NCI-H2196 treated with DMSO at 0.1 percent for 48 hours (cell line): ENCODE measurements around the gene DMRTB1.

Experiments used
- DNase-seq: peaks from one replicate; lab custom pipeline; 2025; ENCODE audit not compliant: unreplicated experiment; lab: John Stamatoyannopoulos, UW

Gene DMRTB1

GRCh38 chr1:53459321-53460175 lies at the start of gene DMRTB1:
Gene DMRTB1, plus strand, starts transcription at chr1:53459399. Its CDS starts 55 bp downstream, at chr1:53459454.
- no peak for DNase-seq

- no peak for DNase-seq
These were observed 49.5 kb upstream of the DMRTB1 start for GRCh38 chr1:53409695-53410094.

GRCh38 chr1:53410100-53410541 lies 49.1 kb upstream of the DMRTB1 start:
- DNase-seq: no peak

GRCh38 chr1:53410701-53411100 lies 48.5 kb upstream of the DMRTB1 start:
- no peak for DNase-seq

GRCh38 chr1:53411541-53412152 lies 47.6 kb upstream of the DMRTB1 start:
- no peak for DNase-seq

- no peak for DNase-seq
These were observed 46.7 kb upstream of the DMRTB1 start for GRCh38 chr1:53412285-53413174.

GRCh38 chr1:53413175-53414001 lies 45.8 kb upstream of the DMRTB1 start:
- DNase-seq: no peak

- DNase-seq: no peak
These were observed 44.6 kb upstream of the DMRTB1 start for GRCh38 chr1:53414632-53415031.

- DNase-seq: no peak
These were observed 43.8 kb upstream of the DMRTB1 start for GRCh38 chr1:53415432-53415831.

- no peak for DNase-seq
These were observed 42.9 kb upstream of the DMRTB1 start for GRCh38 chr1:53416269-53416813.

GRCh38 chr1:53417074-53417511 lies 42.1 kb upstream of the DMRTB1 start:
- DNase-seq: no peak

- DNase-seq: no peak
These were observed 40.2 kb upstream of the DMRTB1 start for GRCh38 chr1:53419034-53419433.

- DNase-seq: no peak
These were observed 38.9 kb upstream of the DMRTB1 start for GRCh38 chr1:53420341-53420740.

GRCh38 chr1:53421208-53421607 lies 38.0 kb upstream of the DMRTB1 start:
- DNase-seq: no peak

GRCh38 chr1:53430261-53430660 lies 28.9 kb upstream of the DMRTB1 start:
- no peak for DNase-seq

- no peak for DNase-seq
These were observed 28.4 kb upstream of the DMRTB1 start for GRCh38 chr1:53430779-53431178.

- no peak for DNase-seq
These were observed 28.0 kb upstream of the DMRTB1 start for GRCh38 chr1:53431244-53431643.

- no peak for DNase-seq
These were observed 27.2 kb upstream of the DMRTB1 start for GRCh38 chr1:53431805-53432565.

- no peak for DNase-seq
These were observed 26.6 kb upstream of the DMRTB1 start for GRCh38 chr1:53432611-53433010.
